ENCODE results near the gene STAT3.

DNA sequence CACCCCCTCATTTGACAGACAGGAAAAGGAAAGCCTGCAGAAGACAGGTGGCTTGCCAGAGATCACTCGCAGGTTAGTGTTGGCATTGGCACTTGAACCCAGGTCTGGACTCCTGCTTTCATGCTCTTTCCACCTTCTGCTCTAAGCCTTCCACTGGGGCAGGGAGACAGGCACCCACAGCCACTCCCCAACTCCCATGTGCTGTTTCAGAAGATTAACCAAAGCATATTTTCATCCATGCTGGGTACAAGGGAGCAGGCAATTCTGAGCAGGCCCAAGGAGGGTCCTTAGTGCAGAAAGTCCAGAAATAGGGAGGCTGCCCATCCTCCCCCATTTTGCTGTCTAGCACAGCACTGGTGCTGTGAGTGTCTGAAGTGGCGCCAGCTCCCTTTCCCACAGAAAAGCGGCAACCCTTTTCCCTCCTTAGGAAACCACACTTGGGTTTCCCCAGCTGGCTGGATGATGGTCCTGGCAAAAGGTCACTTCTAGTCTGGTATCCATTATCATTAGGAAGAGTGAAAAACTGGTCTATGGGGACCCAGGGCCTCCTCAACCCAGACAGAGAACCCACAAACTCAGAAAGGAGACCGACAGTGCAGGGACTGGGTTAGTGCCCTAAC, 36.9 kb upstream of the STAT3 start:
- TF ChIP-seq POLR2A (IDR thresholded peaks at IDR 0.05) (no peak), CTCF (IDR thresholded peaks at IDR 0.05) (no peak)
